PC-9 (cell line): Measurements from ENCODE around the gene ROS1.

Source experiments
- EZH2 ChIP-seq: fragments of 200-600 bp; sonication (generic); IDR thresholded peaks from 2 replicates; pipeline ENCODE4 v1.8.0; 2017; ENCODE audit warnings: antibody characterized with exemption, low read depth
- TF ChIP-seq, protein P1 (sequence below): fragments of 200-600 bp; sonication (generic); conservative IDR thresholded peaks from 2 replicates; pipeline ENCODE4 v1.6.1; 2017; ENCODE audit warnings: mixed run types, antibody characterized with exemption, mild to moderate bottlenecking, moderate library complexity

- TF ChIP-seq, protein P1, sequence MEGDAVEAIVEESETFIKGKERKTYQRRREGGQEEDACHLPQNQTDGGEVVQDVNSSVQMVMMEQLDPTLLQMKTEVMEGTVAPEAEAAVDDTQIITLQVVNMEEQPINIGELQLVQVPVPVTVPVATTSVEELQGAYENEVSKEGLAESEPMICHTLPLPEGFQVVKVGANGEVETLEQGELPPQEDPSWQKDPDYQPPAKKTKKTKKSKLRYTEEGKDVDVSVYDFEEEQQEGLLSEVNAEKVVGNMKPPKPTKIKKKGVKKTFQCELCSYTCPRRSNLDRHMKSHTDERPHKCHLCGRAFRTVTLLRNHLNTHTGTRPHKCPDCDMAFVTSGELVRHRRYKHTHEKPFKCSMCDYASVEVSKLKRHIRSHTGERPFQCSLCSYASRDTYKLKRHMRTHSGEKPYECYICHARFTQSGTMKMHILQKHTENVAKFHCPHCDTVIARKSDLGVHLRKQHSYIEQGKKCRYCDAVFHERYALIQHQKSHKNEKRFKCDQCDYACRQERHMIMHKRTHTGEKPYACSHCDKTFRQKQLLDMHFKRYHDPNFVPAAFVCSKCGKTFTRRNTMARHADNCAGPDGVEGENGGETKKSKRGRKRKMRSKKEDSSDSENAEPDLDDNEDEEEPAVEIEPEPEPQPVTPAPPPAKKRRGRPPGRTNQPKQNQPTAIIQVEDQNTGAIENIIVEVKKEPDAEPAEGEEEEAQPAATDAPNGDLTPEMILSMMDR: no peak
- TF ChIP-seq EZH2: no peak
Observed at GRCh38 chr6:117409420-117409819, 16.3 kb downstream of the ROS1 start.
